Astrocyte of the spinal cord (primary cell): Measurements from ENCODE around the gene KCNJ1.
A peak's percentile ranks its signal among the peaks of the same experiment; 100 is the strongest.

Experiments
- DNase-seq: peaks from one replicate; pipeline ENCODE4 v3.0.0; 2011; ENCODE audit warnings: low read depth, low spot score
- H3K4me3 ChIP-seq: 2 replicates; pipeline ENCODE4 v1.5.1; 2011; ENCODE audit warnings: low read depth, mild to moderate bottlenecking, low read length, moderate library complexity
- in situ Hi-C: cut with HindIII; loops from 2 replicates; pipeline ENCODE4 v1.10.0; 2017; ENCODE audit warnings: low sequenced_read_pairs
- TF ChIP-seq, protein P1 (sequence below): IDR thresholded peaks from 2 replicates; pipeline ENCODE4 v1.5.1; 2012; ENCODE audit warnings: low read depth, mild to moderate bottlenecking, low read length, inconsistent platforms

KCNJ1 gene

DNA sequence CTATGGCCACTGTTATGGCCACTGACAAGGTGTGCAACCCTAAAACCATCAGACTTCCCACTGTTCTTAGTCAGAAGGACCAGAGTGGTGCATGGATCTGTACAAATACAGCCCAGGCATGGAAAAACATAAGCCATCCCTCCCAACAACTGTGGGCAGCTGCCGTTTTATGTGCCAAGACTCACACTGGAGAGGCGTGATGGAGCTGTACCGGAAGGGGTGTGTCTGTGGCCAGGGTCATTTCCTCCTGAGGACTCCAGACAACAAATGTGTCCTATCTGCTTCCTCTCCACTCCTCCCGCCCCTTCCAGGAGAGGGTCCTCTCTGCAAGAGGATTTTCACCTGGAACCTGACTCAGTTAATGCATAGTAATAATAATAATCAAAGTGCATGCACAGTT, 29.5 kb downstream of the KCNJ1 start:
- TF ChIP-seq, protein P1, sequence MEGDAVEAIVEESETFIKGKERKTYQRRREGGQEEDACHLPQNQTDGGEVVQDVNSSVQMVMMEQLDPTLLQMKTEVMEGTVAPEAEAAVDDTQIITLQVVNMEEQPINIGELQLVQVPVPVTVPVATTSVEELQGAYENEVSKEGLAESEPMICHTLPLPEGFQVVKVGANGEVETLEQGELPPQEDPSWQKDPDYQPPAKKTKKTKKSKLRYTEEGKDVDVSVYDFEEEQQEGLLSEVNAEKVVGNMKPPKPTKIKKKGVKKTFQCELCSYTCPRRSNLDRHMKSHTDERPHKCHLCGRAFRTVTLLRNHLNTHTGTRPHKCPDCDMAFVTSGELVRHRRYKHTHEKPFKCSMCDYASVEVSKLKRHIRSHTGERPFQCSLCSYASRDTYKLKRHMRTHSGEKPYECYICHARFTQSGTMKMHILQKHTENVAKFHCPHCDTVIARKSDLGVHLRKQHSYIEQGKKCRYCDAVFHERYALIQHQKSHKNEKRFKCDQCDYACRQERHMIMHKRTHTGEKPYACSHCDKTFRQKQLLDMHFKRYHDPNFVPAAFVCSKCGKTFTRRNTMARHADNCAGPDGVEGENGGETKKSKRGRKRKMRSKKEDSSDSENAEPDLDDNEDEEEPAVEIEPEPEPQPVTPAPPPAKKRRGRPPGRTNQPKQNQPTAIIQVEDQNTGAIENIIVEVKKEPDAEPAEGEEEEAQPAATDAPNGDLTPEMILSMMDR = no peak
- DNase-seq = no peak
- H3K4me3 ChIP-seq = no peak overlapping the region
- in situ Hi-C loops = loop anchor here (25.0 kb wide), 1 partner anchor 675 kb away; no protein-coding TSS in a partner anchor

DNA sequence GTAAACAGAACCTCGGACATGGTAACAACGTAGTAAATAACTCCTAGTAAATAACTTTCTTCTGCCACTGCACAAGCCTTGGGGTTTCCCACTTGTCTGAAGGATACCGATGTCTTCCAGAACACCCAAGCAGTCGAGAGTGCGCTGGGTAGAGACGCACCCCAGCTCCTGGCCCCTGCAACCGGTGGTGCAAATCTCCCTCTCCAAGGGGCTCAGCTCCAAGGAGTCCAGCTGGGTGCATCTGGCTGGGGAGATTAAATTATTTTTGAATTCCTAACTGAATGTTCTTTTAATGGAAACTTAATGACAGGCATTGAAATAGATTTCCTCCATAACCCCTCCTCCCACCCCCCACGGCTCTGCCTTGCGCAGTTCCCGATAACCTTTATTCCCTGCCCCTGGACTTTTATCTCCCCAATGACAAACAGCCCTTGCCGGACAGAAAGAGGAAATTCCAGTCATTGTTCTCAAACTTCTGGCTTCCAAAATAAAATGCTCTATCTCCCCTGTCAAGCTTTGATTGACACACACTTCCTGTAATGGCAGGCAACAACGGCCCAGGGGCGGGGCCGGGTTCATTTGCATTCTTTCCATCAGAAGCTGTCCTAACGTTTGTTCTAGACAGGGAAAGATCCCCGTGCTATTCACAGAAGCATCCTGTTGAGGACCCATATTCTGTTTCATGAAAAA, 31.2 kb downstream of the KCNJ1 start:
- in situ Hi-C loops = loop anchor here (25.0 kb wide), 1 partner anchor 674 kb away; no protein-coding TSS in a partner anchor
- TF ChIP-seq, protein P1 = no peak
- no peak overlapping the region for H3K4me3 ChIP-seq
- DNase-seq = no peak

DNA sequence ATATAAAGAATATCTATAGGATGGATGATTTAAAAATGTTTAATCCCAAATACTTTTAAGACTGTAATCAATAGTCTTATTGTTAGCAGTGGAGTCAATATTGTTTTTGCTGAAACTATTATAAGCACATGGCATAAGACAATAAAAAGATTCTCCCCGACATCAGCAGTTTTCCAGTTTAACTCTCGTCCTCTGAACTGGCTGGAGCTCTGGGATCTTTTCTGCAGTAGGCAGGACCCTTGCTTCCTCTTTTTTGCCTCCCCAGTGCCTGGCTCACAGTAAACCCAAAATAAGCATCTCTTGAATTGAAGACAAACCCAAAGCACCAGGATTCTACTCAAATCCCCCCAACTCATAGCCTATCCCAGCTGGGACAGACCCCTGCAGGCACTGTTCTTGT, 32.9 kb downstream of the KCNJ1 start:
- in situ Hi-C loops = loop anchor here (25.0 kb wide), 1 partner anchor 672 kb away; no protein-coding TSS in a partner anchor
- DNase-seq = no peak
- TF ChIP-seq, protein P1 = no peak

DNA sequence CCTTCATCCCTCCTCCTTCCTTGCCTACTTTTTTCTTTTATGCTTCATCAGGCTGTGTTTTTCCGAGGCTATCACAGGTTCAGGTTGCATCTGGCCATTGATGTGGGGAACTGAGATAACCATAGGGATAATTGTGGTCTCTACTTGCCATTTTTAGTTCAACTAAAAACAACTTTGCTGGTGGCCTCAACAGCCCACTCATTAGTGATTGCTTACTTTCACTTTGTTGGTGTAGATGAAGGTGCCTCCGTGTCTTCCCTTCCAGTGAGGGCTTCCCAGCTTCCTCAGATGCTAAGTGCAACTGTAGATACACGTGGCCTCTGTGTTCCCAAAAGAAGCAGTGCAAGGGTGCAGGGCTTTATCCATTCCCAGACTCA, 35.0 kb downstream of the KCNJ1 start:
- TF ChIP-seq, protein P1 = no peak
- in situ Hi-C loops = loop anchor here (25.0 kb wide), 1 partner anchor 670 kb away; no protein-coding TSS in a partner anchor
- no peak for DNase-seq
- H3K4me3 ChIP-seq = no peak overlapping the region

More for the DNA sequence above, 32.9 kb downstream of the KCNJ1 start:
- H3K4me3 ChIP-seq = no peak overlapping the region

DNA sequence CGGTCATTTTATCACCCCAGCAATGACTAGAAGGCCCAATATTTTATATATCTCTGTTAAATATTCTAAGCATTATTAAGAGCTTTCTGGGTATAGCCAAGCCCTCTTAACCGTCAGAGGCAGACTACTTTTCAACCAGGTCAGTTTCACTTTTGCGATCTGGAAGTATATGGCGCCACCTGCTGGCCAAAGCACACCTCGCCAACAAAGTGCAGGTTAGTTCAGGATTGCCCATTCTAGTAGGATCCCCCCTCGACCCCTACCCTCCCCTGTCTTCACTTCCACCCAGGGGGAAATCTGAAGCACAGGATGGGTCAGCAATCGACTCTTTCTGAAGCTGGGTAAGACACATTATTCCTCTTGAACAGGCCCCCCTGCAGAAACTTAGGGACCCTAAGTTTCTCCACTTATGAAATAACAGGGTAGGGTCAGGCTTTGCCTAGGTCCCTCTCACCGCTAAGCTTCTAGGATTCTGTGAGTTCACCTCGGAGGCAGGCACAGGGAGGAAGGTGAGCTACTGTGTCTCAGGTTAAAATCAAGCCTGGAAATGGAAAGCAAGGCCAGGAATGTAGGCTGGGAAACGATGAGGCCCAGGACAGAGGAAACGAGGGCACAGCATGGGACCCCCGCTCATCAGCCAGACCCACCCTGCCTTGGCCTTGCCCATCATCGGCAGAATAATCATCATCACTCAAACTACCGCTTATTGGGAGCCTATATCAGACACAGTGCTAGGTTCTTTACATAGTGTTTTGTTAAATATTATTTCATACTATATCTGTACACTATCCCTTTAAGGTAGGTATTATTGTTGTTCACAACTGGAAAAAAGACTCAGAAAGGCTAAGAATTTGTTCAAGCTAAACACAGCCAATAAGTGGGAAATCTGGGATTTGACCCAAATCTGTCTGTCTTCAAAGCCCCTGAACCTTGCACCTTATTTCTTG, 35.6 kb downstream of the KCNJ1 start:
- no peak overlapping the region for H3K4me3 ChIP-seq
- in situ Hi-C loops = loop anchor here (25.0 kb wide), 1 partner anchor 669 kb away; no protein-coding TSS in a partner anchor
- peak; percentile 85 for DNase-seq
- TF ChIP-seq, protein P1 = peak; percentile 79
